Osteocyte (in vitro differentiated cells): Measurements from ENCODE around the gene DNAJC1. TPM values are rescaled to one million over a fixed set of nuclear protein-coding genes. Genes with fewer than 3 reads are reported as not detected.

Experiments
- DNase-seq: peaks from one replicate; pipeline ENCODE4 v3.0.0; 2021; ENCODE audit warnings: mixed read lengths; ENCODE audit not compliant: unreplicated experiment; ENCODE audit errors: extremely low spot score
- H3K27ac Mint-ChIP-seq: one replicate; pipeline ENCODE4 v1.8.0; 2021; ENCODE audit warnings: mild to moderate bottlenecking, mixed read lengths; ENCODE audit not compliant: unreplicated experiment
- H3K27me3 Mint-ChIP-seq: one replicate; pipeline ENCODE4 v1.8.0; 2021; ENCODE audit warnings: mixed read lengths; ENCODE audit not compliant: unreplicated experiment
- H3K36me3 Mint-ChIP-seq: one replicate; pipeline ENCODE4 v1.8.0; 2021; ENCODE audit warnings: mixed read lengths; ENCODE audit not compliant: unreplicated experiment
- H3K4me1 Mint-ChIP-seq: one replicate; pipeline ENCODE4 v1.8.0; 2021; ENCODE audit warnings: mixed read lengths; ENCODE audit not compliant: unreplicated experiment
- H3K4me3 Mint-ChIP-seq: one replicate; pipeline ENCODE4 v1.8.0; 2021; ENCODE audit warnings: mild to moderate bottlenecking, moderate library complexity, mixed read lengths; ENCODE audit not compliant: unreplicated experiment
- H3K9me3 Mint-ChIP-seq: one replicate; pipeline ENCODE4 v1.8.0; 2021; ENCODE audit warnings: mixed read lengths; ENCODE audit not compliant: unreplicated experiment
- CTCF ChIP-seq: fragments of 200-600 bp; sonication (generic); IDR thresholded peaks from 2 replicates; pipeline ENCODE4 v1.5.0; 2021; ENCODE audit warnings: antibody characterized with exemption, mild to moderate bottlenecking, moderate library complexity
- total RNA-seq: library from RNA; stranded (reverse); gene quantifications from 2 replicates; pipeline ENCODE4 v1.2.1, GENCODE V29; 2021

DNAJC1 gene
- total RNA-seq, 1 donor from 2014 or later: 38.4 TPM

GRCh38 chr10:21760332-21760731, 243.2 kb downstream of the DNAJC1 start:
- H3K4me1 Mint-ChIP-seq: peaks cover 18% of the 10 kb centered on the region
- no peak for TF ChIP-seq CTCF
- H3K9me3 Mint-ChIP-seq: no peaks in the 10 kb centered on the region
- peaks cover 26% of the 10 kb centered on the region for H3K36me3 Mint-ChIP-seq
- no peak overlapping the region for H3K4me3 Mint-ChIP-seq
- no peak overlapping the region for H3K27ac Mint-ChIP-seq
- no peak for DNase-seq
- no peaks in the 10 kb centered on the region for H3K27me3 Mint-ChIP-seq

- Mint-ChIP-seq H3K27ac (no peak overlapping the region), H3K9me3 (no peaks in the 10 kb centered on the region), H3K4me1 (peaks cover 18% of the 10 kb centered on the region), H3K36me3 (peaks cover 26% of the 10 kb centered on the region), H3K27me3 (no peaks in the 10 kb centered on the region), H3K4me3 (no peak overlapping the region)
- no peak for TF ChIP-seq CTCF
- DNase-seq: no peak
Measured at GRCh38 chr10:21759232-21759631, 244.3 kb downstream of the DNAJC1 start.

GRCh38 chr10:21758696-21759095, 244.8 kb downstream of the DNAJC1 start:
- peaks cover 18% of the 10 kb centered on the region for H3K4me1 Mint-ChIP-seq
- H3K4me3 Mint-ChIP-seq: no peak overlapping the region
- no peak for DNase-seq
- no peaks in the 10 kb centered on the region for H3K27me3 Mint-ChIP-seq
- no peak overlapping the region for H3K27ac Mint-ChIP-seq
- H3K9me3 Mint-ChIP-seq: no peaks in the 10 kb centered on the region
- no peak for TF ChIP-seq CTCF
- H3K36me3 Mint-ChIP-seq: peaks cover 23% of the 10 kb centered on the region

- H3K27ac Mint-ChIP-seq: peak overlapping the region; percentile 39
- H3K9me3 Mint-ChIP-seq: no peaks in the 10 kb centered on the region
- H3K4me1 Mint-ChIP-seq: peaks cover 18% of the 10 kb centered on the region
- DNase-seq: no peak
- H3K36me3 Mint-ChIP-seq: peaks cover 25% of the 10 kb centered on the region
- no peak for TF ChIP-seq CTCF
- no peaks in the 10 kb centered on the region for H3K27me3 Mint-ChIP-seq
- no peak overlapping the region for H3K4me3 Mint-ChIP-seq
Measured at GRCh38 chr10:21758239-21758638, 245.3 kb downstream of the DNAJC1 start.

GRCh38 chr10:21757185-21757901, 246.2 kb downstream of the DNAJC1 start:
- H3K4me3 Mint-ChIP-seq: no peak overlapping the region
- H3K9me3 Mint-ChIP-seq: no peaks in the 10 kb centered on the region
- TF ChIP-seq CTCF: no peak
- H3K27me3 Mint-ChIP-seq: no peaks in the 10 kb centered on the region
- peaks cover 25% of the 10 kb centered on the region for H3K36me3 Mint-ChIP-seq
- peaks cover 18% of the 10 kb centered on the region for H3K4me1 Mint-ChIP-seq
- peak overlapping the region; percentile 45 for H3K27ac Mint-ChIP-seq
- no peak for DNase-seq
